ENCODE measurements around the gene SOCS7. TPM values are rescaled to one million over a fixed set of nuclear protein-coding genes. Genes with fewer than 3 reads are reported as not detected.

The SOCS7 gene
- total RNA-seq, 1 experiment from 2014 or later: 31.0 TPM

GRCh38 chr17:38400286-38400685 lies 48.6 kb downstream of the SOCS7 start:
- H3K4me3 ChIP-seq (ENCODE audit: low read depth in 2 of 2, low read length in 2 of 2): no peak overlapping the region
- no peak overlapping the region for H3K27ac ChIP-seq (ENCODE audit: low read length)
- H3K36me3 ChIP-seq (ENCODE audit: control insufficient read depth, insufficient read depth, low read length): no peaks in the 10 kb centered on the region
- H3K4me1 ChIP-seq (ENCODE audit: control insufficient read depth, insufficient read depth, low read length): no peaks in the 10 kb centered on the region; the same call in 1 of the 2 replicates
- CTCF ChIA-PET: no interaction called here
- no TSS peak for BruUV-seq (replicated peaks)
- no peak for TF ChIP-seq REST (IDR thresholded peaks at IDR 0.05; ENCODE audit: insufficient read depth in 1 of 2, low read depth in 2 of 2, low read length in 1 of 2)
- no peak for TF ChIP-seq CTCF (IDR thresholded peaks at IDR 0.05)
- no peak for TF ChIP-seq SIN3A (IDR thresholded peaks at IDR 0.05; ENCODE audit: borderline replicate concordance, insufficient read depth, low read depth, low read length)
- TF ChIP-seq POLR2AphosphoS5 (IDR thresholded peaks at IDR 0.05; ENCODE audit: low read depth, low read length): no peak
- TF ChIP-seq TCF7L2 (IDR thresholded peaks at IDR 0.05; ENCODE audit: low read depth, low read length): no peak
- H3K9me3 ChIP-seq (ENCODE audit: control insufficient read depth, insufficient read depth, low read depth, low read length): no peaks in the 10 kb centered on the region
- in situ Hi-C loops (cut with HindIII; ENCODE audit: low pct_unique_long_range_greater_than_20kb, low sequenced_read_pairs): no loop called here
- ATAC-seq (no peak), DNase-seq (ENCODE audit: low read depth, low spot score) (no peak)
- H3K27me3 ChIP-seq (ENCODE audit: control insufficient read depth, insufficient read depth, low read length): no peaks in the 10 kb centered on the region
- intact Hi-C loops (cut with micrococcal nuclease; ENCODE audit: unreplicated experiment): no loop called here
- POLR2A ChIA-PET: no interaction called here

GRCh38 chr17:38401459-38401858 lies 49.8 kb downstream of the SOCS7 start:
- in situ Hi-C loops (cut with HindIII; ENCODE audit: low pct_unique_long_range_greater_than_20kb, low sequenced_read_pairs) (no loop called here), intact Hi-C loops (cut with micrococcal nuclease; ENCODE audit: unreplicated experiment) (no loop called here)
- CTCF ChIA-PET: no interaction called here
- no peak for TF ChIP-seq SIN3A (IDR thresholded peaks at IDR 0.05; ENCODE audit: borderline replicate concordance, insufficient read depth, low read depth, low read length)
- Histone ChIP-seq H3K4me3 (ENCODE audit: low read depth in 2 of 2, low read length in 2 of 2) (no peak overlapping the region), H3K27me3 (ENCODE audit: control insufficient read depth, insufficient read depth, low read length) (no peaks in the 10 kb centered on the region), H3K4me1 (ENCODE audit: control insufficient read depth, insufficient read depth, low read length) (no peaks in the 10 kb centered on the region; the same call in 1 of the 2 replicates), H3K27ac (ENCODE audit: low read length) (no peak overlapping the region), H3K36me3 (ENCODE audit: control insufficient read depth, insufficient read depth, low read length) (no peaks in the 10 kb centered on the region), H3K9me3 (ENCODE audit: control insufficient read depth, insufficient read depth, low read depth, low read length) (no peaks in the 10 kb centered on the region)
- POLR2A ChIA-PET: no interaction called here
- BruUV-seq (replicated peaks): TSS peak; percentile 50
- DNase-seq (ENCODE audit: low read depth, low spot score): no peak
- ATAC-seq: no peak

- ChIA-PET CTCF (interaction anchor here (1.4 kb wide), 1 partner anchor 11 kb away, joined by 6 read pairs; no protein-coding TSS in a partner anchor), POLR2A (no interaction called here)
- Histone ChIP-seq H3K4me1 (ENCODE audit: control insufficient read depth, insufficient read depth, low read length) (no peaks in the 10 kb centered on the region), H3K9me3 (ENCODE audit: control insufficient read depth, insufficient read depth, low read depth, low read length) (no peaks in the 10 kb centered on the region), H3K27me3 (ENCODE audit: control insufficient read depth, insufficient read depth, low read length) (no peaks in the 10 kb centered on the region), H3K4me3 (ENCODE audit: low read depth in 2 of 2, low read length in 2 of 2) (no peak overlapping the region), H3K27ac (ENCODE audit: low read length) (no peak overlapping the region), H3K36me3 (ENCODE audit: control insufficient read depth, insufficient read depth, low read length) (no peaks in the 10 kb centered on the region)
- DNase-seq (ENCODE audit: low read depth, low spot score) (no peak), ATAC-seq (no peak)
- BruUV-seq (replicated peaks): no TSS peak
- in situ Hi-C loops (cut with HindIII; ENCODE audit: low pct_unique_long_range_greater_than_20kb, low sequenced_read_pairs): no loop called here
- intact Hi-C loops (cut with micrococcal nuclease; ENCODE audit: unreplicated experiment): no loop called here
- TF ChIP-seq SIN3A (IDR thresholded peaks at IDR 0.05; ENCODE audit: borderline replicate concordance, insufficient read depth, low read depth, low read length): no peak
- no peak for TF ChIP-seq POLR2AphosphoS5 (IDR thresholded peaks at IDR 0.05; ENCODE audit: low read depth, low read length)
- TF ChIP-seq CTCF (IDR thresholded peaks at IDR 0.05): no peak
- no peak for TF ChIP-seq REST (IDR thresholded peaks at IDR 0.05; ENCODE audit: insufficient read depth in 1 of 2, low read depth in 2 of 2, low read length in 1 of 2)
- no peak for TF ChIP-seq TCF7L2 (IDR thresholded peaks at IDR 0.05; ENCODE audit: low read depth, low read length)
Observed at GRCh38 chr17:38402897-38403296, 51.3 kb downstream of the SOCS7 start.

All from Panc1 (cell line).